HCT116 (cell line): Measurements from ENCODE around the gene SEMA5A. TPM values are rescaled to one million over a fixed set of nuclear protein-coding genes. Genes with fewer than 3 reads are reported as not detected.

Experiments
- ATAC-seq: fragments of 200-7000 bp; cut with Tn5 transposase; 2 replicates; pipeline ENCODE4 v1.9.1; 2020; ENCODE audit warnings: mild to moderate bottlenecking, moderate library complexity
- BruUV-seq: library from RNA; stranded (reverse); fragments of 400-500 nt; replicated peaks from 2 replicates; lab custom pipeline; 2021; lab: Mats Ljungman, UMichigan
- CTCF ChIA-PET: fragments of 300-600 bp; sonication (Branson Sonifier 250); formaldehyde crosslinking; loops from one replicate; lab custom pipeline; 2021; ENCODE audit warnings: antibody characterized with exemption; lab: Charles Lee
- POLR2A ChIA-PET: fragments of 300-600, 350-600 bp; sonication (Branson Sonifier 250); formaldehyde crosslinking; loops from one replicate; lab custom pipeline; 2021; ENCODE audit warnings: antibody characterized with exemption; lab: Charles Lee
- RAD21 ChIA-PET, 2 experiments: fragments of 300-600 bp; sonication (Branson Sonifier 250); formaldehyde crosslinking; loops; one replicate each; lab custom pipeline; 2023; ENCODE audit warnings: low total read pairs in 2 of 2; ENCODE audit not compliant: uncharacterized antibody in 2 of 2, unreplicated experiment in 2 of 2, low non-redundant PET in 1 of 2; lab: Charles Lee
- DNase-seq: peaks from one replicate; pipeline ENCODE4 v3.0.0-alpha.2; 2010; ENCODE audit warnings: low read depth, low spot score
- H2AFZ ChIP-seq: fragments of 200-600 bp; shearing (Covaris generic), sonication (generic); 2 replicates; pipeline ENCODE4 v1.6.1; 2017; ENCODE audit warnings: low read depth, mixed run types, mixed read lengths, antibody characterized with exemption, low read length; ENCODE audit not compliant: poor library complexity, severe bottlenecking
- H3K27ac ChIP-seq: 2 replicates; pipeline ENCODE4 v1.5.1; 2012; ENCODE audit warnings: low read depth, low read length
- H3K27me3 ChIP-seq: fragments of 200-600 bp; sonication (generic); 2 replicates; pipeline ENCODE4 v1.6.1; 2016; ENCODE audit warnings: mixed run types, low read length, mixed read lengths; ENCODE audit not compliant: insufficient read depth
- H3K36me3 ChIP-seq, 2 experiments: fragments of 200-500 bp in 1 of 2; fragments of 200-600 bp in 1 of 2; sonication (Bioruptor generic) in 1 of 2; sonication (generic) in 1 of 2; 2 replicates each; pipeline versions ENCODE4 v1.5.1 to v1.6.1; 2014 to 2016; ENCODE audit warnings: low read length in 2 of 2, inconsistent platforms in 1 of 2, mixed read lengths in 1 of 2, mixed run types in 1 of 2; ENCODE audit not compliant: insufficient read depth in 2 of 2, control insufficient read depth in 1 of 2
- H3K4me1 ChIP-seq, 2 experiments: fragments of 200-600 bp in 1 of 2; sonication (generic) in 1 of 2; 2 replicates each; pipeline versions ENCODE4 v1.5.1 to v1.6.1; 2012 to 2017; ENCODE audit warnings: low read length in 2 of 2, inconsistent platforms in 1 of 2, mild to moderate bottlenecking in 1 of 2, mixed read lengths in 1 of 2, mixed run types in 1 of 2, moderate library complexity in 1 of 2; ENCODE audit not compliant: insufficient read depth in 2 of 2, control insufficient read depth in 1 of 2
- H3K4me2 ChIP-seq: fragments of 200-600 bp; sonication (generic); 2 replicates; pipeline ENCODE4 v1.6.1; 2017; ENCODE audit warnings: mixed run types, low read length, mixed read lengths
- H3K4me3 ChIP-seq, 2 experiments: fragments of 200-600 bp in 1 of 2; sonication (generic) in 1 of 2; replicated peaks in 1 of 2; 2 replicates each; pipeline ENCODE4 v1.5.1; 2011 to 2016; ENCODE audit warnings: low read length in 2 of 2, control low read depth in 1 of 2, low read depth in 1 of 2, mild to moderate bottlenecking in 1 of 2, mixed read lengths in 1 of 2, mixed run types in 1 of 2
- H3K79me2 ChIP-seq: fragments of 200-600 bp; sonication (generic); 2 replicates; pipeline ENCODE4 v1.6.1; 2017; ENCODE audit warnings: mild to moderate bottlenecking, mixed run types, low read length, moderate library complexity, mixed read lengths; ENCODE audit not compliant: insufficient read depth
- H3K9ac ChIP-seq: fragments of 200-600 bp; sonication (generic); 2 replicates; pipeline ENCODE4 v1.6.1; 2016; ENCODE audit warnings: low read length, mixed read lengths
- H3K9me2 ChIP-seq: fragments of 200-600 bp; sonication (generic), shearing (Covaris generic); 2 replicates; pipeline ENCODE4 v1.6.1; 2017; ENCODE audit warnings: mixed run types, mild to moderate bottlenecking, moderate library complexity; ENCODE audit not compliant: insufficient read depth
- H3K9me3 ChIP-seq, 2 experiments: fragments of 200-500 bp in 1 of 2; fragments of 200-600 bp in 1 of 2; sonication (Bioruptor generic) in 1 of 2; sonication (generic) in 1 of 2; 2 replicates each; pipeline ENCODE4 v1.6.1; 2014 to 2017; ENCODE audit warnings: low read length in 2 of 2, mixed read lengths in 2 of 2, inconsistent platforms in 1 of 2, low read depth in 1 of 2, mild to moderate bottlenecking in 1 of 2, mixed run types in 1 of 2, moderate library complexity in 1 of 2; ENCODE audit not compliant: control insufficient read depth in 1 of 2, insufficient read depth in 1 of 2
- H4K20me1 ChIP-seq: fragments of 200-600 bp; sonication (generic), shearing (Covaris generic); 2 replicates; pipeline ENCODE4 v1.6.1; 2017; ENCODE audit warnings: mixed run types, mild to moderate bottlenecking, moderate library complexity; ENCODE audit not compliant: insufficient read depth
- EGR1 ChIP-seq: IDR thresholded peaks from 2 replicates; pipeline ENCODE4 v1.6.1; 2012; ENCODE audit warnings: low read depth
- ELF1 ChIP-seq: IDR thresholded peaks from 2 replicates; pipeline ENCODE4 v1.6.1; 2012; ENCODE audit warnings: low read depth, borderline replicate concordance
- EZH2 ChIP-seq: fragments of 200-600 bp; sonication (generic); IDR thresholded peaks from 2 replicates; pipeline ENCODE4 v1.6.1; 2017; ENCODE audit warnings: antibody characterized with exemption, mixed run types
- EZH2phosphoT487 ChIP-seq: fragments of 200-600 bp; IDR thresholded peaks from 2 replicates; pipeline ENCODE4 v1.6.1; 2018; ENCODE audit warnings: antibody characterized with exemption, borderline replicate concordance
- FOSL1 ChIP-seq: IDR thresholded peaks from 2 replicates; pipeline ENCODE4 v1.6.1; 2012; ENCODE audit warnings: low read depth
- JUND ChIP-seq: IDR thresholded peaks from 2 replicates; pipeline ENCODE4 v1.6.1; 2012
- POLR2AphosphoS5 ChIP-seq: IDR thresholded peaks from 2 replicates; pipeline ENCODE4 v1.6.1; 2011; ENCODE audit warnings: mild to moderate bottlenecking, low read depth, low read length, moderate library complexity
- SIN3A ChIP-seq: IDR thresholded peaks from 2 replicates; pipeline ENCODE4 v1.6.1; 2012; ENCODE audit warnings: low read depth
- SP1 ChIP-seq: IDR thresholded peaks from 2 replicates; pipeline ENCODE4 v1.6.1; 2012; ENCODE audit warnings: low read depth
- SRF ChIP-seq: IDR thresholded peaks from 2 replicates; pipeline ENCODE4 v1.6.1; 2012; ENCODE audit warnings: low read depth
- TCF7L2 ChIP-seq: IDR thresholded peaks from 2 replicates; pipeline ENCODE4 v1.7.0; 2011; ENCODE audit warnings: borderline replicate concordance, inconsistent platforms; ENCODE audit not compliant: insufficient read depth, insufficient read length; ENCODE audit errors: extremely low read depth
- ZBTB33 ChIP-seq: IDR thresholded peaks from 2 replicates; pipeline ENCODE4 v1.6.1; 2011; ENCODE audit warnings: mild to moderate bottlenecking, low read length, moderate library complexity; ENCODE audit not compliant: insufficient replicate concordance; ENCODE audit errors: extremely low read depth
- intact Hi-C: fragments of 100-400 bp; cut with micrococcal nuclease; formaldehyde crosslinking; loops from 2 replicates; pipeline ENCODE4 v1.10.0; 2022
- total RNA-seq: library from RNA; stranded (reverse); gene quantifications from one replicate; pipeline ENCODE4 v1.2.1, GENCODE V29; 2021; ENCODE audit not compliant: unreplicated experiment
- TF ChIP-seq, protein P1 (sequence below): IDR thresholded peaks from 2 replicates; pipeline ENCODE4 v1.6.1; 2012; ENCODE audit warnings: low read depth
- TF ChIP-seq, protein P2 (sequence below): IDR thresholded peaks from 2 replicates; pipeline ENCODE4 v1.6.1; 2012
- TF ChIP-seq, protein P3 (sequence below): IDR thresholded peaks from 2 replicates; pipeline ENCODE4 v1.6.1; 2012

Gene SEMA5A
- total RNA-seq, 1 experiment from 2014 or later = 0.02 TPM

DNA sequence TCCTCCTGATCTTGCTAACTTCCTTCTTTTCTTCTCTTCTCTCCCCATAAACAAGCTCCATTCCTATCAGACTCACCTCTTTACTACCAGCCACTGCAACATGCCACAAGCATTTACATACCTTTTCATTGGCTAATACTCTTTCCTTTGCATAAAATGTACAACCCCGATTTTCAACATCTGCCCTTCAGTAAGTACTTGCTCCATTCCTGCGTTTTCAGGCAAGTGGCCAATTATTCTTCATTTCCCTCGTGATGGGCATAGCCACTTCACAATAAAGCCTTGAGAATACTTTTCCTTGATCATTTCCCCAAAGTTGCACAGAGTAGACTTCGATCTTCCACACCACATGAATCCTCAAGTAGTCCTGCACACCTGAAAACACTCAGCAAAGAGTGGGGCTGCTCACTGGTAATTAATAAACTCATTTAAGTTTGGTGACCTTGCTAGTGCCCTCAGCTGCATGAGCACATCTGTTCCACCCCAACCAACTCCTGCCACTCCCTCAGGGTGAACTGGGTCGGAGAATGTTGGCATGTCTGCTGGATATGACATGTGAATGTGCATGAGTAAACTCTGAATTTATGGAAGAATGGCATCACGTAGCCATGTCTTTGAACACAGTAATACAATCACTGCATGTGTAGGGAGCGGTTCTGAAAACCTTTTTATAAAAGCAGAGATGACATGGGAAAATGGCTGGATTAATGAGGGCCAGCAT, 535.8 kb downstream of the SEMA5A start (continued):
- TF ChIP-seq, protein P1, sequence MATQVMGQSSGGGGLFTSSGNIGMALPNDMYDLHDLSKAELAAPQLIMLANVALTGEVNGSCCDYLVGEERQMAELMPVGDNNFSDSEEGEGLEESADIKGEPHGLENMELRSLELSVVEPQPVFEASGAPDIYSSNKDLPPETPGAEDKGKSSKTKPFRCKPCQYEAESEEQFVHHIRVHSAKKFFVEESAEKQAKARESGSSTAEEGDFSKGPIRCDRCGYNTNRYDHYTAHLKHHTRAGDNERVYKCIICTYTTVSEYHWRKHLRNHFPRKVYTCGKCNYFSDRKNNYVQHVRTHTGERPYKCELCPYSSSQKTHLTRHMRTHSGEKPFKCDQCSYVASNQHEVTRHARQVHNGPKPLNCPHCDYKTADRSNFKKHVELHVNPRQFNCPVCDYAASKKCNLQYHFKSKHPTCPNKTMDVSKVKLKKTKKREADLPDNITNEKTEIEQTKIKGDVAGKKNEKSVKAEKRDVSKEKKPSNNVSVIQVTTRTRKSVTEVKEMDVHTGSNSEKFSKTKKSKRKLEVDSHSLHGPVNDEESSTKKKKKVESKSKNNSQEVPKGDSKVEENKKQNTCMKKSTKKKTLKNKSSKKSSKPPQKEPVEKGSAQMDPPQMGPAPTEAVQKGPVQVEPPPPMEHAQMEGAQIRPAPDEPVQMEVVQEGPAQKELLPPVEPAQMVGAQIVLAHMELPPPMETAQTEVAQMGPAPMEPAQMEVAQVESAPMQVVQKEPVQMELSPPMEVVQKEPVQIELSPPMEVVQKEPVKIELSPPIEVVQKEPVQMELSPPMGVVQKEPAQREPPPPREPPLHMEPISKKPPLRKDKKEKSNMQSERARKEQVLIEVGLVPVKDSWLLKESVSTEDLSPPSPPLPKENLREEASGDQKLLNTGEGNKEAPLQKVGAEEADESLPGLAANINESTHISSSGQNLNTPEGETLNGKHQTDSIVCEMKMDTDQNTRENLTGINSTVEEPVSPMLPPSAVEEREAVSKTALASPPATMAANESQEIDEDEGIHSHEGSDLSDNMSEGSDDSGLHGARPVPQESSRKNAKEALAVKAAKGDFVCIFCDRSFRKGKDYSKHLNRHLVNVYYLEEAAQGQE = no peak
- TF ChIP-seq TCF7L2 (no peak), EGR1 (no peak)

- H2AFZ ChIP-seq = no peak overlapping the region
- H3K36me3 ChIP-seq = no peaks in the 10 kb centered on the region
- peaks cover 0 to 14% of the 10 kb centered on the region in 2 experiments; a peak in 2 of 4 replicates for H3K9me3 ChIP-seq
- no peaks in the 10 kb centered on the region for H3K79me2 ChIP-seq
- BruUV-seq = no TSS peak
- ChIA-PET CTCF (no interaction called here), POLR2A (no interaction called here), RAD21 (no interaction called here)
- no peak overlapping the region for H3K27ac ChIP-seq
- no peaks in the 10 kb centered on the region for H4K20me1 ChIP-seq
- ATAC-seq (no peak), DNase-seq (no peak)
- H3K27me3 ChIP-seq = no peaks in the 10 kb centered on the region
- intact Hi-C loops = no loop called here
- no peaks in the 10 kb centered on the region for H3K9me2 ChIP-seq
- no peak overlapping the region for H3K9ac ChIP-seq
- H3K4me3 ChIP-seq = no peak overlapping the region
- H3K4me2 ChIP-seq = no peak overlapping the region
- no peaks in the 10 kb centered on the region for H3K4me1 ChIP-seq
- no peak for TF ChIP-seq POLR2AphosphoS5
- TF ChIP-seq, protein P1 = no peak
- TF ChIP-seq JUND = no peak
- TF ChIP-seq, protein P2, sequence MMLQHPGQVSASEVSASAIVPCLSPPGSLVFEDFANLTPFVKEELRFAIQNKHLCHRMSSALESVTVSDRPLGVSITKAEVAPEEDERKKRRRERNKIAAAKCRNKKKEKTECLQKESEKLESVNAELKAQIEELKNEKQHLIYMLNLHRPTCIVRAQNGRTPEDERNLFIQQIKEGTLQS = no peak
- TF ChIP-seq FOSL1 = no peak
- TF ChIP-seq SIN3A = no peak
- no peak for TF ChIP-seq TCF7L2
- no peak for TF ChIP-seq EZH2
- TF ChIP-seq, protein P3, sequence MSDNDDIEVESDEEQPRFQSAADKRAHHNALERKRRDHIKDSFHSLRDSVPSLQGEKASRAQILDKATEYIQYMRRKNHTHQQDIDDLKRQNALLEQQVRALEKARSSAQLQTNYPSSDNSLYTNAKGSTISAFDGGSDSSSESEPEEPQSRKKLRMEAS = no peak
- TF ChIP-seq ZBTB33 = no peak
- no peak for TF ChIP-seq EZH2phosphoT487
- TF ChIP-seq SRF = no peak
- TF ChIP-seq SP1 = no peak
- TF ChIP-seq ELF1 = no peak
Observed at GRCh38 chr5:8997542-8998070, 548.3 kb downstream of the SEMA5A start.
